K562 (cell line): ENCODE data around the gene AAGAB. TPM values are rescaled to one million over a fixed set of nuclear protein-coding genes. Genes with fewer than 3 reads are reported as not detected.
A peak's percentile ranks its signal among the peaks of the same experiment; 100 is the strongest.

ENCODE experiments used
- CBX1 ChIP-seq: sonication (generic); IDR thresholded peaks from 2 replicates; pipeline ENCODE4 v1.6.1; 2016; ENCODE audit warnings: antibody characterized with exemption, low read depth, mild to moderate bottlenecking
- COPS2 ChIP-seq: fragments of 450-650 bp; conservative IDR thresholded peaks from 2 replicates; pipeline ENCODE4 v1.6.1; 2016; ENCODE audit warnings: mild to moderate bottlenecking, moderate library complexity
- HNRNPH1 ChIP-seq: fragments of 200-400 bp; formaldehyde crosslinking; optimal IDR thresholded peaks from 2 replicates; pipeline ENCODE3; 2017; ENCODE audit warnings: low read depth, mild to moderate bottlenecking, low read length, moderate library complexity
- POLR2G ChIP-seq: fragments of 200-400 bp; formaldehyde crosslinking; IDR thresholded peaks from 2 replicates; pipeline ENCODE4 v1.6.1; 2017; ENCODE audit warnings: low read depth, mild to moderate bottlenecking, antibody characterized with exemption, low read length, moderate library complexity
- SMAD1 ChIP-seq: fragments of 150-350 bp; IDR thresholded peaks from 2 replicates; pipeline ENCODE4 v1.6.1; 2014; ENCODE audit warnings: low read length, low read depth; ENCODE audit not compliant: partially characterized antibody
- TBL1XR1 ChIP-seq, 2 experiments: IDR thresholded peaks; 2 replicates each; pipeline ENCODE4 v1.6.1; 2012; ENCODE audit warnings: improper control_type of control experiment in 2 of 2, low read length in 2 of 2, mild to moderate bottlenecking in 1 of 2
- TFAM ChIP-seq: fragments of 250-450 bp; sonication (Bioruptor Pico); conservative IDR thresholded peaks from 2 replicates; pipeline ENCODE4 v1.5.0; 2021; ENCODE audit warnings: mild to moderate bottlenecking, moderate library complexity
- XRCC4 ChIP-seq: IDR thresholded peaks from one replicate; pipeline ENCODE4 v1.6.1; 2011; ENCODE audit not compliant: insufficient read depth, insufficient read length; ENCODE audit errors: extremely low read depth
- ZBTB7A ChIP-seq: IDR thresholded peaks from 2 replicates; pipeline ENCODE4 v1.6.1; 2011; ENCODE audit warnings: low read depth, mild to moderate bottlenecking, low read length, moderate library complexity, borderline replicate concordance; ENCODE audit not compliant: control insufficient read depth
- ZNF436 ChIP-seq: fragments of 250-450, 450-650 bp; sonication (Bioruptor Pico); formaldehyde crosslinking; IDR thresholded peaks from 2 replicates; pipeline ENCODE4 v1.7.0; 2020; ENCODE audit warnings: mild to moderate bottlenecking
- ZNF445 ChIP-seq: fragments of 250-450 bp; sonication (Bioruptor Pico); IDR thresholded peaks from 2 replicates; pipeline ENCODE4 v1.4.0; 2020; ENCODE audit warnings: low read depth, mild to moderate bottlenecking, moderate library complexity
- polyA plus RNA-seq, 8 experiments: library from polyadenylated mRNA; depleted of rRNA in 4 of 8; stranded (reverse) in 5 of 8; unstranded in 3 of 8; fragments of >200 nt; fragmentation: Nextera tagmentation in 2 of 8; fragmentation: Illumina TruSeq in 1 of 8; extraction: Ambion mirVana in 2 of 8; extraction: Trizol in 1 of 8; gene quantifications; 2 replicates each; pipeline versions ENCODE4 v1.2.1 to v1.2.3, GENCODE V29; 2011 to 2014; ENCODE audit warnings: inconsistent platforms in 1 of 8, missing spikeins in 1 of 8
- total RNA-seq, 7 experiments: library from RNA; depleted of rRNA in 6 of 7; stranded (reverse); fragments of >200 nt in 6 of 7; fragmentation: Illumina TruSeq in 2 of 7; extraction: Trizol in 2 of 7; gene quantifications; 2 replicates each; pipeline versions ENCODE4 v1.2.1 to v1.2.3, GENCODE V29; 2011 to 2021; ENCODE audit warnings: low replicate concordance in 1 of 7
- TF ChIP-seq, protein P1 (sequence below), 2 experiments: fragments of 450-650 bp; IDR thresholded peaks; 2 replicates each; pipeline ENCODE4 v1.6.1; 2016; ENCODE audit warnings: mild to moderate bottlenecking in 2 of 2, borderline replicate concordance in 1 of 2, low read depth in 1 of 2, moderate library complexity in 1 of 2
- TF ChIP-seq, protein P2 (sequence below): fragments of 450-650 bp; IDR thresholded peaks from one replicate; pipeline ENCODE4 v1.6.1; 2018; ENCODE audit warnings: mild to moderate bottlenecking, moderate library complexity; ENCODE audit not compliant: partially characterized antibody
- TF ChIP-seq, protein P3 (sequence below), 2 experiments: IDR thresholded peaks; 2 replicates each; pipeline ENCODE4 v1.6.1; 2011; ENCODE audit warnings: borderline replicate concordance in 1 of 2, control low read depth in 1 of 2, low read depth in 1 of 2, low read length in 1 of 2, mild to moderate bottlenecking in 1 of 2, mixed read lengths in 1 of 2, moderate library complexity in 1 of 2; ENCODE audit not compliant: insufficient read depth in 1 of 2, insufficient read length in 1 of 2, poor library complexity in 1 of 2, severe bottlenecking in 1 of 2; ENCODE audit errors: extremely low read depth in 1 of 2
- TF ChIP-seq, protein P4 (sequence below): fragments of 250-450 bp; sonication (Bioruptor Pico); IDR thresholded peaks from 2 replicates; pipeline ENCODE4 v1.8.0; 2021; ENCODE audit warnings: borderline replicate concordance, mild to moderate bottlenecking, moderate library complexity; ENCODE audit not compliant: poor library complexity, severe bottlenecking

AAGAB gene
- total and polyA plus RNA-seq, 9 of the 15 experiments (the other 6 are each of a cell fraction or from before 2014, with no cell fraction given) = 17.8 to 109 (median 58.3) TPM

DNA sequence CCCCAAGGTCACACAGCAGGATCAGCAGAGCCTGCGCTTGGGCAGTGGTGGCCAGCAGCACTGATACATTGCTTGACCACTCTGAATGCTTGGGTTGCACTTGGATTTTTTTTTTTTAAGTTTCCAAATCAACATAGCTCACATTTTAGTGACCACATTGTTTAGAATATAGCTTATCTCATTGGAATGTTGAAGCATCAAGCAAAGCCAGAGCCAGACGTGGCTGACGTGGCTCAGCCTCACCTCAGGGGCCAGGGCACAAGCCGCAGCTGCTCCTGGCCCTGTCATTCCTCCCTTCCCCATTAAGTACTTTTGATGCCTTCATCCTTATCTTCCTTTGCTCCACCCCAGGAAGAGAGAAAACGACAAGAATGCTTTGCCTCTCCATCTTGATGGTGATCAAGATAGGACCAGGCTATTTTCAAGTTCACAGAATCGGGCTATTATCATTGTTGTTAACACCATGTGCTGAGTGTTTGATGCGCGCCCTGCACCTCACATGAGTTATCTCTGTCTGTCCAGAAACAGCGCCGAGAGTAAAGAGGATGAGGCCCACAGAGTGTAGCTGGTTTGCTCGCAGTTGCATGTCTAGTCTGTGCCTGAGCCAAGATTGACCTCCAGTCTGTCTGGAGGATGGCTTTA lies 75.8 kb downstream of the AAGAB start (continued):
- TF ChIP-seq, protein P1, sequence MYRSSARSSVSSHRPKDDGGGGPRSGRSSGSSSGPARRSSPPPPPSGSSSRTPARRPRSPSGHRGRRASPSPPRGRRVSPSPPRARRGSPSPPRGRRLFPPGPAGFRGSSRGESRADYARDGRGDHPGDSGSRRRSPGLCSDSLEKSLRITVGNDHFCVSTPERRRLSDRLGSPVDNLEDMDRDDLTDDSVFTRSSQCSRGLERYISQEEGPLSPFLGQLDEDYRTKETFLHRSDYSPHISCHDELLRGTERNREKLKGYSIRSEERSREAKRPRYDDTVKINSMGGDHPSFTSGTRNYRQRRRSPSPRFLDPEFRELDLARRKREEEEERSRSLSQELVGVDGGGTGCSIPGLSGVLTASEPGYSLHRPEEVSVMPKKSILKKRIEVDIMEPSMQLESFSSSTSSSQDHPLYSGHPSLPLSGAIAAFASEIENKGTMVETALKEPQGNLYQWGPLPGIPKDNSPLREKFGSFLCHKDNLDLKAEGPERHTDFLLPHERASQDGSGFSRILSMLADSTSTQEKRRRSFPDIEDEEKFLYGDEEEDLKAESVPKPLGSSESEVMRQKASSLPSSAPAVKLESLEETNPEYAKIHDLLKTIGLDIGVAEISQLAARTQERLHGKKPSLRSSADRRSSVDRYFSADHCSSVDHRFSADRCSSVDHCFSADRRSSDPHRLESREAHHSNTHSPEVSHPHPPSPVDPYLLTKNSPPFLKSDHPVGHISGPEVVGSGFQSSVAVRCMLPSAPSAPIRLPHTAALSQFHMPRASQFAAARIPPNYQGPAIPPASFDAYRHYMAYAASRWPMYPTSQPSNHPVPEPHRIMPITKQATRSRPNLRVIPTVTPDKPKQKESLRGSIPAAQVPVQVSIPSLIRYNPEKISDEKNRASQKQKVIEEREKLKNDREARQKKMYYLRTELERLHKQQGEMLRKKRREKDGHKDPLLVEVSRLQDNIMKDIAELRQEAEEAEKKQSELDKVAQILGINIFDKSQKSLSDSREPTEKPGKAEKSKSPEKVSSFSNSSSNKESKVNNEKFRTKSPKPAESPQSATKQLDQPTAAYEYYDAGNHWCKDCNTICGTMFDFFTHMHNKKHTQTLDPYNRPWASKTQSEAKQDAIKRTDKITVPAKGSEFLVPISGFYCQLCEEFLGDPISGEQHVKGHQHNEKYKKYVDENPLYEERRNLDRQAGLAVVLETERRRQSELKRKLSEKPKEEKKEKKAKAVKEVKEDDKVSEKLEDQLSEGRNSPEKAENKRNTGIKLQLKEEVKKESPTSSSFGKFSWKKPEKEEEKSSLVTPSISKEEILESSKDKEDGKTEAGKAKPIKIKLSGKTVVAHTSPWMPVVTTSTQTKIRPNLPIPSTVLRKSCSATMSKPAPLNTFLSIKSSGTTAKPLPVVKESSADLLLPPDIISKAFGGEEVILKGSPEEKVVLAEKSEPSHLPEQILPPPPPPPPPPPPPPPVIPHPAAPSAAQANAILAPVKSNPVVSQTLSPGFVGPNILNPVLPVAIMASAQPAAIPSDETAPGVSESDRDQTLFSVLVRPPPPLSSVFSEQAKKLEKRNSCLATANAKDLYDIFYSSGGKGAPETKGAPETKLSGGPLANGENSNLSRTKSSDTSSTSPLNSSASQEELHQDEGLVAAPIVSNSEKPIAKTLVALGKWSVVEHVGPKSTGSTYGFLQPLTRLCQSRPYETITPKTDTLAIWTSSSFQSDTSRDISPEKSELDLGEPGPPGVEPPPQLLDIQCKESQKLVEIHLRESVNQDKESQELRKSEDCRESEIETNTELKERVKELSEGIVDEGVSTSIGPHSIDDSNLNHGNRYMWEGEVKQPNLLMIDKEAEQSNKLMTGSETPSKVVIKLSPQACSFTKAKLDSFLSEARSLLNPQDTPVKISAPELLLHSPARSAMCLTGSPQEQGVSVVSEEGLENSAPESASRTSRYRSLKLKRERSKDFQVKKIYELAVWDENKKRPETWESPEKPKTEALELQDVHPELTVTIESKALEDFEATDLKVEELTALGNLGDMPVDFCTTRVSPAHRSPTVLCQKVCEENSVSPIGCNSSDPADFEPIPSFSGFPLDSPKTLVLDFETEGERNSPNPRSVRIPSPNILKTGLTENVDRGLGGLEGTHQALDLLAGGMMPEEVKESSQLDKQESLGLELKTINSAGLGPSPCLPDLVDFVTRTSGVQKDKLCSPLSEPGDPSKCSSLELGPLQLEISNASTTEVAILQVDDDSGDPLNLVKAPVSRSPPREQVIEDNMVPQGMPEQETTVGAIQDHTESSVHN (IDR thresholded peaks at IDR 0.05; ENCODE audit: borderline replicate concordance in 1 of 2, low read depth in 1 of 2) = no peak
- TF ChIP-seq, protein P2, sequence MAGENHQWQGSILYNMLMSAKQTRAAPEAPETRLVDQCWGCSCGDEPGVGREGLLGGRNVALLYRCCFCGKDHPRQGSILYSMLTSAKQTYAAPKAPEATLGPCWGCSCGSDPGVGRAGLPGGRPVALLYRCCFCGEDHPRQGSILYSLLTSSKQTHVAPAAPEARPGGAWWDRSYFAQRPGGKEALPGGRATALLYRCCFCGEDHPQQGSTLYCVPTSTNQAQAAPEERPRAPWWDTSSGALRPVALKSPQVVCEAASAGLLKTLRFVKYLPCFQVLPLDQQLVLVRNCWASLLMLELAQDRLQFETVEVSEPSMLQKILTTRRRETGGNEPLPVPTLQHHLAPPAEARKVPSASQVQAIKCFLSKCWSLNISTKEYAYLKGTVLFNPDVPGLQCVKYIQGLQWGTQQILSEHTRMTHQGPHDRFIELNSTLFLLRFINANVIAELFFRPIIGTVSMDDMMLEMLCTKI = no peak
- TF ChIP-seq TFAM (CRISPR knock-in tag) (no peak), ZNF436 (CRISPR knock-in tag) (no peak), ZBTB7A (no peak), POLR2G (no peak), COPS2 (no peak), TBL1XR1 (IDR thresholded peaks at IDR 0.05; ENCODE audit: low read length in 2 of 2) (0 out of 4 replicates have a peak, but pooled peaks of 1 of the 2 experiments have one; percentile 27), CBX1 (no peak), ZNF445 (CRISPR knock-in tag) (no peak), XRCC4 (no peak), HNRNPH1 (no peak), SMAD1 (no peak)
- TF ChIP-seq, protein P3, sequence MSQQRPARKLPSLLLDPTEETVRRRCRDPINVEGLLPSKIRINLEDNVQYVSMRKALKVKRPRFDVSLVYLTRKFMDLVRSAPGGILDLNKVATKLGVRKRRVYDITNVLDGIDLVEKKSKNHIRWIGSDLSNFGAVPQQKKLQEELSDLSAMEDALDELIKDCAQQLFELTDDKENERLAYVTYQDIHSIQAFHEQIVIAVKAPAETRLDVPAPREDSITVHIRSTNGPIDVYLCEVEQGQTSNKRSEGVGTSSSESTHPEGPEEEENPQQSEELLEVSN (IDR thresholded peaks at IDR 0.05; ENCODE audit: borderline replicate concordance in 1 of 2, extremely low read depth in 1 of 2, insufficient read depth in 1 of 2, insufficient read length in 1 of 2, low read depth in 1 of 2, low read length in 1 of 2, poor library complexity in 1 of 2, severe bottlenecking in 1 of 2) = peak in 1 of 2 experiments; percentile 25
- TF ChIP-seq, protein P4, sequence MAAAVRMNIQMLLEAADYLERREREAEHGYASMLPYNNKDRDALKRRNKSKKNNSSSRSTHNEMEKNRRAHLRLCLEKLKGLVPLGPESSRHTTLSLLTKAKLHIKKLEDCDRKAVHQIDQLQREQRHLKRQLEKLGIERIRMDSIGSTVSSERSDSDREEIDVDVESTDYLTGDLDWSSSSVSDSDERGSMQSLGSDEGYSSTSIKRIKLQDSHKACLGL (CRISPR knock-in tag) = no peak
